AG04449 (cell line): Measurements from ENCODE around the gene UGT1A10.

Experiments used
- CTCF ChIA-PET: fragments of 350-600 bp; formaldehyde crosslinking; extraction: SDS; loops from one replicate; lab custom pipeline; 2021; ENCODE audit warnings: antibody characterized with exemption; lab: Yijun Ruan, JAX
- POLR2A ChIA-PET: fragments of 400-600, 350-600 bp; formaldehyde crosslinking; extraction: SDS; loops from one replicate; lab custom pipeline; 2020; ENCODE audit warnings: antibody characterized with exemption, inconsistent platforms; lab: Yijun Ruan, JAX
- DNase-seq: peaks from one replicate; pipeline ENCODE4 v3.0.0-alpha.2; 2010; ENCODE audit warnings: low read depth, low spot score
- H3K4me3 ChIP-seq: 2 replicates; pipeline ENCODE4 v1.5.1; 2011; ENCODE audit warnings: low read depth, mild to moderate bottlenecking, control low read depth, low read length
- TF ChIP-seq, protein P1 (sequence below): IDR thresholded peaks from one replicate; pipeline ENCODE4 v1.5.1; 2011; ENCODE audit warnings: mild to moderate bottlenecking, moderate library complexity, low read length, control low read depth, inconsistent platforms; ENCODE audit not compliant: insufficient read depth; ENCODE audit errors: missing control alignments

Gene UGT1A10

DNA sequence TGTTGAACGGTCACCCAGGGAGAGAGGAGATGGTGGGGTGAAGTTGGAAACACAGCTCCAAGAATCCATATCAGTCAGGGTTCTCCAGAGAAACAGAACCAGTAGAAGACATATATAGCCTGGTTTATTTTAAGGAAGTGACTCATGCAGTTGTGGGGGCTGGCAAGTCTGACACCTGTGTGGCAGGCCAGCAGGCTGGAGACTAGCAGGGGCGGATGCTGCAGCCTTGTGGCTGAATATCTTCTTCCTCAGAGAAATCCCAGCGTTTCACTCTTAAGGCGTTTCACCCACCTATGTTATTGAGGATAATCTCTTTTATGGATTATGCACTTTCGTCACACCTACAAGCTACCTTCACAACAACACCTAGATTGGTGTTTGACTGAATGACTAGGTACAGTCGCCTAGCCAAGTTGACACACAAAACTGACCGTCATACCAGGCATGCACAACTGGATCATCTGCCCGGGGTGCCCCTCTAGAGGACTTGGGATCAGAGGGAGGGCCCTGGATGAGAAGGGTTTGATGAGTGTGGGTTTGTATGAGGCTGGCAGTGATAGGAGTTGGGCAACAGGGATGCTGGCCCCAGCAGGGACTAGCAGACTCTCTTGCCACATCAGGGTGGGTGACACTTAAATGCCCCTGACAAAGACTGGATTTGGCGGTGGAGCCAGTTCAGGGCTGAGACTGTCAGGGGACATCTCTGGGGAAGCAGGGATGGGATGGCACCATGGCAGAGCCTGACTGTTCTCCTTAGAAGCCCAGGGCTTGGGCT, 165.3 kb downstream of the UGT1A10 start:
- TF ChIP-seq, protein P1, sequence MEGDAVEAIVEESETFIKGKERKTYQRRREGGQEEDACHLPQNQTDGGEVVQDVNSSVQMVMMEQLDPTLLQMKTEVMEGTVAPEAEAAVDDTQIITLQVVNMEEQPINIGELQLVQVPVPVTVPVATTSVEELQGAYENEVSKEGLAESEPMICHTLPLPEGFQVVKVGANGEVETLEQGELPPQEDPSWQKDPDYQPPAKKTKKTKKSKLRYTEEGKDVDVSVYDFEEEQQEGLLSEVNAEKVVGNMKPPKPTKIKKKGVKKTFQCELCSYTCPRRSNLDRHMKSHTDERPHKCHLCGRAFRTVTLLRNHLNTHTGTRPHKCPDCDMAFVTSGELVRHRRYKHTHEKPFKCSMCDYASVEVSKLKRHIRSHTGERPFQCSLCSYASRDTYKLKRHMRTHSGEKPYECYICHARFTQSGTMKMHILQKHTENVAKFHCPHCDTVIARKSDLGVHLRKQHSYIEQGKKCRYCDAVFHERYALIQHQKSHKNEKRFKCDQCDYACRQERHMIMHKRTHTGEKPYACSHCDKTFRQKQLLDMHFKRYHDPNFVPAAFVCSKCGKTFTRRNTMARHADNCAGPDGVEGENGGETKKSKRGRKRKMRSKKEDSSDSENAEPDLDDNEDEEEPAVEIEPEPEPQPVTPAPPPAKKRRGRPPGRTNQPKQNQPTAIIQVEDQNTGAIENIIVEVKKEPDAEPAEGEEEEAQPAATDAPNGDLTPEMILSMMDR = no peak
- ChIA-PET POLR2A (no interaction called here), CTCF (no interaction called here)
- no peak for DNase-seq
- H3K4me3 ChIP-seq = no peak overlapping the region

DNA sequence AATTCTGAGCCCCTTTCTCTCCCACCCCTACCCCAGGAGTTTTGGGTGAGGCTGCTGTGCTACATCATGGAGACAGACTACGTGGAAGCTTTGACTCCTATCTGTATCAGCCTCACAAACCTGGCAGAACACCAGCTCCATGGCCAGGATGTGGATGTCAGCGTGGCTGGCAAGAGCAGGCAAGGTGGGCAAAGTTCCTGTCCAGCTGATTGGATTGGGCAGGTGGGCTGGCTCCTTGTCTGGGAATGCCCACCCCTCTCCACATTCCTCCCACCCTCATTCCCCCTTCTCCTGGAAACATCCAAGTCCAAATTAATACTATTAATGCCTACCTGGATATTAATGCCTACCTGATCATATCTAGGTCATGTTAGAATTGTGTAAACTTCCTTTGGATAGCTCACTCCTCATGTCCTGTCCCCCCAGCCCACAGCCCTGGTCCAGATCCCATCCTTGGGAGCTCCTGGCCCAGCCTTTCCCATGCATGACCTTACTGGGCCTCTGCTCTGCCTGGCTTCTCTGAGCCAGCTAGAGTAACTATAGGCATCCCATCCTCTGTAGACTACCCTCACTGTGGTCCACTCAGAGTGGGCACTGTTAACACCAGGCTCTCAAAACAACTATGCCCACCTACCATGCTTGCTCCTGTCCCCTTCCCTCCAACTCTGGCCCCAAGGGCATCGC, 166.0 kb downstream of the UGT1A10 start:
- TF ChIP-seq, protein P1 = no peak
- no peak overlapping the region for H3K4me3 ChIP-seq
- CTCF ChIA-PET = no interaction called here
- DNase-seq = no peak
- POLR2A ChIA-PET = no interaction called here

DNA sequence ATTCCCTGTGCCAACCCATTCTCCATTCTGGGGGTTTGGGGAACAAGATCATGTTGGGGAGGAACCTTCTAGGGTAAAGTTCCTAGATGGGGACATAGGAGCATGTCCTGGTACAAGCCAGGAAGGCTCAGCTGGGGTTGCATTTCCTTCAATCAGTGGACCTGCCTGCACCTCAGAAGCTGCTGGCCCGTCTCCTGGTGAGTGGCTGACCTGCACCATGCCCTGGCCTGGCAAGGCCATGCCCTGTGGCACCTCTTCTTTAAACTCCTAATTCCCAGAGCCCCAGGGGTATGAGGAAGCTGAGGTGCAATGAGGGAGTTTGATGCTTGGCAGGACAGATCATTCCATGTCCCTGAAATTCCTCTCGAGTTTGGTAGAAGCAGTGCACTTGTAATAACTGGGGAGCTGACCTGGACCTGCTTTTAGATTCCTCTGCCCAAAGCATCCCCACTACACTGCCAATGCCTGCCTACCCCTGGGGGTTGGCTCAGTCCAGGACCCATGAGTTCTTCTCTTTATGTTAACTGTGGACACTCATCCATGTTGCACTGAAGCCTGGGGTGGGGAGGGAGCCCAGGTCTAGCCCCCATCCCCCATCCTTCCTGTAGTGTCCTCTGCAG, 167.2 kb downstream of the UGT1A10 start:
- H3K4me3 ChIP-seq = no peak overlapping the region
- TF ChIP-seq, protein P1 = no peak
- CTCF ChIA-PET = no interaction called here
- DNase-seq = no peak
- POLR2A ChIA-PET = no interaction called here

DNA sequence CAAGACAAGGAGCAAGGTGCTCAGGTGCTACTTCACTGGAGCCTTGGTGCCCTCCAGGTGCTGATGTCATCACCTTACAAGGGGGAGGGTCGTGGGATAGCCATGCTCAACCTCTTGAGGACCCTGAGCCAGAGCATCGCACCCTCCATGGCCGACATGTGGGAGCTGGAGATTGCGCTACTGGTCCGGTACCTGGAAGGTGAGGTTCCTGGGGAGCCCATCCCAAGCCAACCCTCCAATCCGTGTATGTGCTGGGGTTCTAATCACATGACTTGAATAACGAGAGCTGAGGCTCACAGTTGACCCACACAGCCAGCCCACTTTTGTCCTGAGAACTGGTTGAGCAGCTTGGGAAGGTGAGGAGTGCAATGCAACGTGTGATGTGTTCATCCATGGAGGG, 167.7 kb downstream of the UGT1A10 start:
- TF ChIP-seq, protein P1 = no peak
- no peak for DNase-seq
- H3K4me3 ChIP-seq = no peak overlapping the region
- POLR2A ChIA-PET = no interaction called here
- CTCF ChIA-PET = no interaction called here

DNA sequence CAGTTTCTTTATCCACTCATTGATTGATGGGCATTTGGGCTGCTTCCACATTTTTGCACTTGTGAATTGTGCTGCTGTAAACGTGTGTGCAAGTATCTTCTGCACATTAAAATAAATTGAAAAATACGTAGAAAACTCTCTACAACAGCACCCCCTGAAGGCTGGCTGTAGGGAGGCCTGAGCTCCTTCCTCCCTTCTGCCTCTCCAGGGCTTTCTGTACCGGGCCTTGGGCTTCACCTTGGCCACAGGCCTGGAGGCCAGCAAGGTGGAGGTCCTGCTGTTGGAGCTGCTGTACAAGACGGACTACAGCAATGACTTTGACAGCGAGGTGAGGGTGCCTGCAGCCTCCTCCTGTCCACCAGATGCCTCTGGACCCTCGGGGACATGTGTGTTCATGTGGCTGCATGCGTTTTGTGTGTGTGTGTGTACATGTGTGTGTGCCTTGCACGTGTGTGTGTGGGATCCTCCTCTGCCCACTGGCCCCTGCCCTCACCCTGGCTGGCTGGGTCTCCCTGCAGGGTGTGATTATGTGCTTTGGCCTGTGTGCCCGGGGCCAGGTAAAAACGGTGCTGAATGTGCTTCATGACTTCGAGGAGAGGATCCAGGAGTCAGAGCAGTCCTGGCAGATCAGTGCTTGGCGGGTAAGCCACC, 171.1 kb downstream of the UGT1A10 start:
- POLR2A ChIA-PET = no interaction called here
- TF ChIP-seq, protein P1 = no peak
- CTCF ChIA-PET = no interaction called here
- no peak overlapping the region for H3K4me3 ChIP-seq
- DNase-seq = no peak
